Nephron (organoid): ENCODE data around the gene PHACTR1.

ENCODE experiments used
- H3K27ac Mint-ChIP-seq, 3 experiments: 2 replicates each; pipeline ENCODE4 v1.8.0; 2020; ENCODE audit warnings: mixed read lengths in 3 of 3, mild to moderate bottlenecking in 2 of 3, moderate library complexity in 1 of 3
- H3K27me3 Mint-ChIP-seq: 2 replicates; pipeline ENCODE4 v1.8.0; 2021; ENCODE audit warnings: low read depth, mild to moderate bottlenecking, moderate library complexity, mixed read lengths
- H3K36me3 Mint-ChIP-seq: 2 replicates; pipeline ENCODE4 v1.8.0; 2020; ENCODE audit warnings: low read depth, mixed read lengths
- H3K4me1 Mint-ChIP-seq: 2 replicates; pipeline ENCODE4 v1.8.0; 2020; ENCODE audit warnings: mixed read lengths
- H3K4me3 Mint-ChIP-seq, 3 experiments: 2 replicates each; pipeline ENCODE4 v1.8.0; 2020; ENCODE audit warnings: mild to moderate bottlenecking in 3 of 3, mixed read lengths in 3 of 3, moderate library complexity in 2 of 3
- H3K9me3 Mint-ChIP-seq: 2 replicates; pipeline ENCODE4 v1.8.0; 2020; ENCODE audit warnings: mixed read lengths
- TF ChIP-seq, protein P1 (sequence below), 3 experiments: fragments of 200-600 bp; sonication (generic); IDR thresholded peaks; one replicate each; pipeline ENCODE4 v1.5.0; 2021; ENCODE audit warnings: antibody characterized with exemption in 3 of 3; ENCODE audit not compliant: unreplicated experiment in 3 of 3

PHACTR1 gene

DNA sequence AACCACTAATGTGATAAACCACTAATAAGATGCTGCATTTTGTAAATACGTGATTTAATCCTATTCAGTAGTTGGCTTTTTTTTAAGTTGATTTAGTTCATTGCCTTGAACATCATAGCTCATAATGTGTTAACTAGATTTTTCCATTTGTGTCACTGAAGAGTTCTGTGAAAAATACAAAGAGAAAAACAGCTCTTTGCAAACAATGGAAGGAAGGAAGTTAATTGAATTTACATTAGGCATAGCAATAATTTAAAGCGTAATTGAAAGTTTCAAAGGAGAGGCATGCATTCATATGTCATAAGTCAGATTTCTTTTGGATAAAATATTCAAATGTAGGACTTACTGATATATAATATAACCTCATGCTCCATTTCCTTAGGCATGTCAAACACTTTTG, 509.5 kb downstream of the PHACTR1 start:
- TF ChIP-seq, protein P1, sequence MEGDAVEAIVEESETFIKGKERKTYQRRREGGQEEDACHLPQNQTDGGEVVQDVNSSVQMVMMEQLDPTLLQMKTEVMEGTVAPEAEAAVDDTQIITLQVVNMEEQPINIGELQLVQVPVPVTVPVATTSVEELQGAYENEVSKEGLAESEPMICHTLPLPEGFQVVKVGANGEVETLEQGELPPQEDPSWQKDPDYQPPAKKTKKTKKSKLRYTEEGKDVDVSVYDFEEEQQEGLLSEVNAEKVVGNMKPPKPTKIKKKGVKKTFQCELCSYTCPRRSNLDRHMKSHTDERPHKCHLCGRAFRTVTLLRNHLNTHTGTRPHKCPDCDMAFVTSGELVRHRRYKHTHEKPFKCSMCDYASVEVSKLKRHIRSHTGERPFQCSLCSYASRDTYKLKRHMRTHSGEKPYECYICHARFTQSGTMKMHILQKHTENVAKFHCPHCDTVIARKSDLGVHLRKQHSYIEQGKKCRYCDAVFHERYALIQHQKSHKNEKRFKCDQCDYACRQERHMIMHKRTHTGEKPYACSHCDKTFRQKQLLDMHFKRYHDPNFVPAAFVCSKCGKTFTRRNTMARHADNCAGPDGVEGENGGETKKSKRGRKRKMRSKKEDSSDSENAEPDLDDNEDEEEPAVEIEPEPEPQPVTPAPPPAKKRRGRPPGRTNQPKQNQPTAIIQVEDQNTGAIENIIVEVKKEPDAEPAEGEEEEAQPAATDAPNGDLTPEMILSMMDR (IDR thresholded peaks at IDR 0.05; ENCODE audit: unreplicated experiment in 3 of 3), result no peak
- H3K9me3 Mint-ChIP-seq, result no peaks in the 10 kb centered on the region
- H3K27ac Mint-ChIP-seq, result no peak overlapping the region
- H3K4me1 Mint-ChIP-seq, result no peaks in the 10 kb centered on the region
- peaks cover 6% of the 10 kb centered on the region for H3K27me3 Mint-ChIP-seq
- H3K36me3 Mint-ChIP-seq, result no peaks in the 10 kb centered on the region
- no peak overlapping the region for H3K4me3 Mint-ChIP-seq

DNA sequence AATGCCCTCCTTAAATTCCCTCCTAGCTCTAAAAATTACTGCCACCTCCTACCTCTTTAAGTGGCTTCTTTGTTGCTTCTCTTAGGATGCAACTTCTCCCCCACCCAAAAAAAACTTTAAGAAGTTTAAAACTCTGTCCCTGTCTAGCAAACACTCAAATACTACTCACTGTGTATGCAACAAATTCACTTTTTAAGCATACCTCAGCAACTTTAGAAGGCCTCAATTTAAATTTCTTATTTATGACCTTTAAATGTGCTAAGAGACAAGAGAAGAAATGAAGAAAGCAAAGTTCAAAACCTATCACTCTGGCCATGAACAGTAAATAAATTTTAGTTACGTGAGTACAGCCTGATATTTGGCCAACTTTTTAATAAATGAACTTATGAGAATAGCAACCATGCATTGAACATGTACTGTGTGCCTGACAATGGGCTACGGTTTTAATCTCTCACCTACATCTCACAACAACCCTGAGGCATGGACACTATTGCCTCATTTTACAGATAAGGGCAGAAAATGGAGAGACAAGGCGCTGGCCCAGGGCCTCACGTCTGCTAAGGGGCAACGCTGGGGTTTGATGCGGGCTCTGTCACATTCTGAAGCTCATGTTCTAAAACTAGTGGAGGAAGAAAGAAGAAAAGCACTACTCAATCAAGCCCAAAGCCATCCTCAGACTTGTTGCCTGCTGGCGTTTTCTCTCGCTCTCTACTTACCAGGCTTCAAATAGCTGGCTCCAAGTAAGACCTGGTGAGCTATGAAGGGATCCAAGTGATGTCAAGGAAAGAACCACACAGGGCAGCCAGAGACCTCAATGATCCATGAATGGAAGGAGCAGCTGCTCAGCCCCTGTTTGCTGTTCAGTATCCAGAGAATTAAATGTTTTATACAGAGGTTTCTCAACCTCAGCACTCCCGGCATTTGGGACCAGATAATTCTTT, 512.0 kb downstream of the PHACTR1 start:
- no peaks in the 10 kb centered on the region for H3K9me3 Mint-ChIP-seq
- TF ChIP-seq, protein P1 (IDR thresholded peaks at IDR 0.05; ENCODE audit: unreplicated experiment in 3 of 3), result no peak
- no peak overlapping the region for H3K27ac Mint-ChIP-seq
- no peaks in the 10 kb centered on the region for H3K36me3 Mint-ChIP-seq
- no peaks in the 10 kb centered on the region for H3K4me1 Mint-ChIP-seq
- no peak overlapping the region for H3K4me3 Mint-ChIP-seq
- H3K27me3 Mint-ChIP-seq, result peaks cover 6% of the 10 kb centered on the region

DNA sequence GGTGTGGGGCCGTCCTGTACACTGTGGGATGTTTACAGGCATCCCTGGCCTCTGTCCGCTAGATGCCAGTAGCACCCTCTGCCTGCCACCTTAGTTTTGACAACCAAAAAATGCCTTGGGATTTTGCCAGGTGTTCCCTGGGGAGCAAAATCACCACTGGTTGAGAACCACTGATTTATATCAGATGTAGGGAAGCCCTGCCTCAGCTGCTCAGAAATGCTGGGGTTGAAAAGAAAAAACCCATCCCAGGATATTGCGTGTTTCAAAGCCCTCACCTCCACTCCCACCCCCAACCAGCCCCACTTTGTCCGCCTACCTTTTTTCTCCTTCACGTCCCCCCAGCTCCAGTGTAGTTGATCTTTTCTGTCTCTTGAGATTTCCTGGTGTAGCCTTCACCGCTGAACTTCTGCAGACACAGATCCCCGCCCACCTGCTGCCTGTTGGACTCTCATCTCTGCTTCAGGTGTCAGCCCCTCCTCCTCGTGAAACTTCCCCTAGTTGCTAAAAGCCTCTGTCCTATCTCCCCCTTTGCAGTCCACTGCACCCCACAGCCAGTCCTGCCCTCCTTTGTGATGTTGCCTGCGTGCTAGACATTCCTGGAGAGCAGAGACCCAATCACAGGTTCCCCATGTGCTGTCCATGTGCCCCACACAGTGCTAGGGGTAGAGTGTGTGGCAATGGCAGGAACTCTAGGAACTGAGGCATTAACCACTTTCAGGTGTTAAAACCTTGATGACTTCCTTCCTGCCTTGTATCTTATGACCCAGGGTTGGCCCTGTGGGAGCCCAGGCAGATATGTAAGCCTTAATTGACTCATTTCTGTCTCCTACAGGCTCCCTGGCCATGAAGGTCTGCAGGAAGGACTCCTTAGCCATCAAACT, 512.9 kb downstream of the PHACTR1 start:
- Mint-ChIP-seq H3K4me1 (no peaks in the 10 kb centered on the region), H3K4me3 (no peak overlapping the region), H3K27ac (no peak overlapping the region), H3K27me3 (peaks cover 3% of the 10 kb centered on the region), H3K36me3 (no peaks in the 10 kb centered on the region), H3K9me3 (no peaks in the 10 kb centered on the region)
- TF ChIP-seq, protein P1 (IDR thresholded peaks at IDR 0.05; ENCODE audit: unreplicated experiment in 3 of 3), result no peak

DNA sequence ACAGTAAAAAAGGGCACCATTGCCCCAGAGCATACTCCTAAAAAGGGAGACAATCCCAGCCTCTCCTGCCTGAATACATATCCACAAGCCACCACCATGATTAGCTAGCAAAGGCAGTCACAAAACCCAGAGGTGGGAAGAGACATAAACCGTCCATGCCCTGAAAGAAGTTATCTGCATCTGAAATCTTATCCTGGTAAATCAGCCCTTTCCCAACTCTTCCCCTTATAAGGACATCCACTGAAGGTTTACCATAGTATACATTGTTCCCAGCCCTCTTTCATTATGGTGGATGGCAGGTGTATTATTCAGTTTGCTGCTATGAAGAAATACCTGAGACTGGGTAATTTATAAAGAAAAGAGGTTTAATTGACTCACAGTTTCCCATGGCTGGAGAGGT, 516.5 kb downstream of the PHACTR1 start:
- H3K27me3 Mint-ChIP-seq, result peaks cover 3% of the 10 kb centered on the region
- H3K36me3 Mint-ChIP-seq, result no peaks in the 10 kb centered on the region
- no peaks in the 10 kb centered on the region for H3K9me3 Mint-ChIP-seq
- H3K4me3 Mint-ChIP-seq, result no peak overlapping the region
- TF ChIP-seq, protein P1 (IDR thresholded peaks at IDR 0.05; ENCODE audit: unreplicated experiment in 3 of 3), result no peak
- H3K27ac Mint-ChIP-seq, result no peak overlapping the region
- H3K4me1 Mint-ChIP-seq, result no peaks in the 10 kb centered on the region

DNA sequence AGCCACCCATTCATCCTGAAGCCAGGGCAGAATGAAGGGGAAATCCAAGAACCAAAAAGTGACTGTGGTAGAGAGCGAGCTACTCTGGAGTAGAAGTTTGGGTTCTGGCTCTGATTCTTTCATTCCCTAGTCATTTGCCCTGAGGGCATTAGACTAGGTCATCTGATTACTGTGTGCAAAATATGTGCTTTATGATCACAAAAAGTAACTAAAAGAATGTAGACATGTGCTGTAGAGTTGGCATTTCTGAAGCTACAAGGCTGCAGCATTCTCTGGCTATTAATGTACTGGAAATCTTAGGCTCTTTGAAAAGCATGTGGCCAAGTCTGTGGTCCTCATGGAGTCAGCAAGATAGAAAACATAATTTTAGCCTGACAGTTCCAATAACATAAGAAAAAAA, 517.6 kb downstream of the PHACTR1 start:
- no peaks in the 10 kb centered on the region for H3K4me1 Mint-ChIP-seq
- TF ChIP-seq, protein P1 (IDR thresholded peaks at IDR 0.05; ENCODE audit: unreplicated experiment in 3 of 3), result no peak
- peaks cover 3% of the 10 kb centered on the region for H3K27me3 Mint-ChIP-seq

More for the DNA sequence above, 517.6 kb downstream of the PHACTR1 start:
- Mint-ChIP-seq H3K27ac (no peak overlapping the region), H3K4me3 (no peak overlapping the region), H3K9me3 (no peaks in the 10 kb centered on the region), H3K36me3 (no peaks in the 10 kb centered on the region)
